GM23338 (cell line): Measurements from ENCODE around the gene ZNF100. TPM values are rescaled to one million over a fixed set of nuclear protein-coding genes. Genes with fewer than 3 reads are reported as not detected.

Experiments used
- ATAC-seq: fragments of 200-7000 bp; cut with Tn5 transposase; 3 replicates; pipeline ENCODE4 v1.9.1; 2020
- DNase-seq: peaks from one replicate; pipeline ENCODE4 v3.0.0-alpha.2; 2015; ENCODE audit warnings: low spot score
- H2AFZ ChIP-seq: fragments of 200-600 bp; sonication (generic); 2 replicates; pipeline ENCODE4 v1.8.0; 2016; ENCODE audit warnings: antibody characterized with exemption, mild to moderate bottlenecking, moderate library complexity
- H3F3A ChIP-seq: fragments of 200-600 bp; sonication (generic); replicated peaks from 2 replicates; pipeline ENCODE4 v1.8.0; 2017; ENCODE audit warnings: antibody characterized with exemption, mixed run types, low read depth
- H3K27ac ChIP-seq: fragments of 200-600 bp; sonication (generic); 2 replicates; pipeline ENCODE4 v1.6.1; 2016; ENCODE audit warnings: low read depth
- H3K27me3 ChIP-seq: fragments of 200-600 bp; sonication (generic); 2 replicates; pipeline ENCODE4 v1.8.0; 2016; ENCODE audit warnings: mild to moderate bottlenecking, mixed run types, moderate library complexity; ENCODE audit not compliant: insufficient read depth
- H3K36me3 ChIP-seq: fragments of 200-600 bp; sonication (generic); 2 replicates; pipeline ENCODE4 v1.8.0; 2016; ENCODE audit warnings: mild to moderate bottlenecking; ENCODE audit not compliant: insufficient read depth
- H3K4me1 ChIP-seq: fragments of 200-600 bp; sonication (generic); 2 replicates; pipeline ENCODE4 v1.8.0; 2016; ENCODE audit warnings: mild to moderate bottlenecking, moderate library complexity; ENCODE audit not compliant: insufficient read depth
- H3K4me2 ChIP-seq: fragments of 200-600 bp; sonication (generic); 2 replicates; pipeline ENCODE4 v1.7.1; 2017; ENCODE audit warnings: mixed run types
- H3K4me3 ChIP-seq: fragments of 200-600 bp; sonication (generic); 2 replicates; pipeline ENCODE4 v1.6.1; 2016; ENCODE audit warnings: mixed run types
- H3K79me2 ChIP-seq: fragments of 200-600 bp; sonication (generic); replicated peaks from 2 replicates; pipeline ENCODE4 v1.8.0; 2017; ENCODE audit warnings: mild to moderate bottlenecking; ENCODE audit not compliant: insufficient read depth
- H3K9me2 ChIP-seq: fragments of 200-600 bp; sonication (generic); 2 replicates; pipeline ENCODE4 v1.8.0; 2017; ENCODE audit not compliant: insufficient read depth
- H4K20me1 ChIP-seq: fragments of 200-600 bp; sonication (generic); replicated peaks from 2 replicates; pipeline ENCODE4 v1.8.0; 2017; ENCODE audit warnings: mild to moderate bottlenecking; ENCODE audit not compliant: insufficient read depth
- H3K27ac Mint-ChIP-seq: 2 replicates; pipeline ENCODE4 v1.8.0; 2020; ENCODE audit warnings: inconsistent platforms, mild to moderate bottlenecking, moderate library complexity, mixed read lengths
- H3K27me3 Mint-ChIP-seq: 3 replicates; pipeline ENCODE4 v1.8.0; 2022; ENCODE audit warnings: low read depth, mild to moderate bottlenecking, moderate library complexity, mixed read lengths, inconsistent platforms; ENCODE audit not compliant: insufficient read depth, poor library complexity
- H3K36me3 Mint-ChIP-seq: 3 replicates; pipeline ENCODE4 v1.8.0; 2021; ENCODE audit warnings: low read depth, mild to moderate bottlenecking, inconsistent platforms, moderate library complexity, mixed read lengths
- H3K4me1 Mint-ChIP-seq: 3 replicates; pipeline ENCODE4 v1.8.0; 2020; ENCODE audit warnings: mild to moderate bottlenecking, inconsistent platforms, mixed read lengths
- H3K4me3 Mint-ChIP-seq: 3 replicates; pipeline ENCODE4 v1.8.0; 2021; ENCODE audit warnings: moderate library complexity, mild to moderate bottlenecking, inconsistent platforms, mixed read lengths
- H3K9me3 Mint-ChIP-seq: 3 replicates; pipeline ENCODE4 v1.8.0; 2020; ENCODE audit warnings: moderate library complexity, mild to moderate bottlenecking, inconsistent platforms, mixed read lengths
- CREB1 ChIP-seq: fragments of 250-450 bp; sonication (Bioruptor Pico); IDR thresholded peaks from 2 replicates; pipeline ENCODE4 v1.5.0; 2020; ENCODE audit warnings: low read depth, mild to moderate bottlenecking, moderate library complexity
- CTCF ChIP-seq, 2 experiments: fragments of 200-600 bp in 1 of 2; sonication (generic) in 1 of 2; conservative IDR thresholded peaks; 2 replicates each; pipeline versions ENCODE4 v1.5.1 to v1.6.1; 2016 to 2017; ENCODE audit warnings: antibody characterized with exemption in 2 of 2, low read depth in 2 of 2, mild to moderate bottlenecking in 2 of 2, moderate library complexity in 1 of 2
- NANOG ChIP-seq: IDR thresholded peaks from 2 replicates; pipeline ENCODE4 v1.6.1; 2016; ENCODE audit warnings: antibody characterized with exemption, borderline replicate concordance
- POLR2AphosphoS5 ChIP-seq: IDR thresholded peaks from 2 replicates; pipeline ENCODE4 v1.6.1; 2016; ENCODE audit warnings: antibody characterized with exemption, low read depth
- ZNF462 ChIP-seq: fragments of 250-450 bp; sonication (Bioruptor Pico); IDR thresholded peaks from 2 replicates; pipeline ENCODE4 v1.5.0; 2020; ENCODE audit warnings: mild to moderate bottlenecking, moderate library complexity
- long read RNA-seq: library from polyadenylated mRNA; unstranded; transcript quantifications from one replicate; pipeline ENCODE4 v2.0.0, GENCODE V29; 2020; ENCODE audit not compliant: unreplicated experiment
- polyA plus RNA-seq: library from polyadenylated mRNA; unstranded; fragments of >200 nt; fragmentation: Nextera tagmentation; extraction: Ambion mirVana; gene quantifications from 2 replicates; pipeline ENCODE4 v1.2.1, GENCODE V29; 2016
- total RNA-seq: library from RNA; depleted of rRNA; stranded (reverse); fragments of >200 nt; shearing (Covaris generic); gene quantifications from 2 replicates; pipeline ENCODE4 v1.2.3, GENCODE V29; 2014; rRNA removed

ZNF100 gene
- total RNA-seq = 19.4 and 25.1 TPM in 2 replicates
- 10.0 and 10.3 TPM in 2 replicates for polyA plus RNA-seq
- long read RNA-seq, full-length matches to known transcripts = 1 of 2 reads
- long read RNA-seq, partial matches to known transcripts = 0 of 2 reads
- long read RNA-seq, other reads (novel, unspliced or antisense) = 1 of 2 reads

GRCh38 chr19:21767065-21767800, at the start of gene ZNF100:
ZNF100 (minus strand) TSS chr19:21767579; CDS start chr19:21767429, 150 bp downstream.
- TF ChIP-seq CTCF (conservative IDR thresholded peaks at IDR 0.05; ENCODE audit: low read depth in 2 of 2) (0 out of 4 replicates have a peak, but pooled peaks of 1 of the 2 experiments have one; percentile 4), NANOG (no peak), ZNF462 (CRISPR knock-in tag) (no peak), POLR2AphosphoS5 (peak; percentile 89), CREB1 (CRISPR knock-in tag) (no peak)
- H3K27me3 ChIP-seq = no peaks in the 10 kb centered on the region
- 0 out of 2 replicates have a peak, but pooled peaks cover 6% of the 10 kb centered on the region for H3K4me1 ChIP-seq
- H3K79me2 ChIP-seq = peaks cover 29% of the 10 kb centered on the region
- ATAC-seq = peak; percentile 98
- Mint-ChIP-seq H3K4me3 (peak within 1 kb of the TSS; percentile 97), H3K27me3 (peaks cover 2% of the 10 kb centered on the region), H3K27ac (peak within 1 kb of the TSS; percentile 97), H3K4me1 (peaks cover 10% of the 10 kb centered on the region; the same call in 2 of the 3 replicates), H3K9me3 (no peaks in the 10 kb centered on the region; the same call in 2 of the 3 replicates), H3K36me3 (peaks cover 38% of the 10 kb centered on the region)
- peak within 1 kb of the TSS; percentile 5 for H2AFZ ChIP-seq
- peaks cover 5% of the 10 kb centered on the region; the same call in 1 of the 2 replicates for H3K36me3 ChIP-seq
- no peaks in the 10 kb centered on the region for H3K9me2 ChIP-seq
- peak within 1 kb of the TSS; percentile 77 for H3K27ac ChIP-seq
- peak within 1 kb of the TSS; percentile 90 for H3K4me2 ChIP-seq
- DNase-seq = peak; percentile 98
- no peaks in the 10 kb centered on the region for H3F3A ChIP-seq
- H4K20me1 ChIP-seq = no peaks in the 10 kb centered on the region; the same call in 1 of the 2 replicates
- peak within 1 kb of the TSS; percentile 60 for H3K4me3 ChIP-seq
